Measurements from ENCODE around the gene CCDC50. TPM values are rescaled to one million over a fixed set of nuclear protein-coding genes. Genes with fewer than 3 reads are reported as not detected.

The CCDC50 gene
- total and polyA plus RNA-seq, 2 of the 8 experiments (the other 6 are each of a cell fraction or from before 2014, with no cell fraction given) = 7.3 to 19.2 TPM

GRCh38 chr3:191401775-191402357 lies 72.7 kb downstream of the CCDC50 start:
- no peak overlapping the region for H3K4me3 ChIP-seq (ENCODE audit: extremely low read depth in 1 of 4, insufficient read depth in 2 of 4, low read depth in 3 of 4, low read length in 4 of 4)
- no peaks in the 10 kb centered on the region for H3K27me3 ChIP-seq (replicated peaks in 1 of 4; ENCODE audit: control insufficient read depth in 3 of 4, extremely low read depth in 1 of 4, insufficient read depth in 3 of 4, low read length in 3 of 4)
- no peaks in the 10 kb centered on the region for H3K36me3 ChIP-seq (ENCODE audit: control insufficient read depth in 2 of 4, insufficient read depth in 4 of 4, low read length in 3 of 4)
- no peak overlapping the region for H2BK120ac ChIP-seq (replicated peaks; ENCODE audit: low read depth, low read length)
- H3K23ac ChIP-seq (ENCODE audit: insufficient read length) = no peak overlapping the region
- H4K5ac ChIP-seq (ENCODE audit: insufficient read length, low read depth, low read length) = no peak overlapping the region
- H4K91ac ChIP-seq (replicated peaks; ENCODE audit: insufficient read length, low read length) = no peak overlapping the region
- no peak overlapping the region for H3K4ac ChIP-seq (replicated peaks; ENCODE audit: insufficient read length, low read depth, low read length)
- TF ChIP-seq JUN (IDR thresholded peaks at IDR 0.05; ENCODE audit: low read depth, low read length) = no peak
- no peak for TF ChIP-seq BACH1 (IDR thresholded peaks at IDR 0.05; ENCODE audit: low read length)
- TF ChIP-seq MAFK (IDR thresholded peaks at IDR 0.05; ENCODE audit: low read depth, low read length) = no peak
- TF ChIP-seq CBX8 (IDR thresholded peaks at IDR 0.05; ENCODE audit: borderline replicate concordance, low read depth, low read length) = no peak
- TF ChIP-seq RNF2 (IDR thresholded peaks at IDR 0.05; ENCODE audit: borderline replicate concordance, low read depth, low read length, missing control alignments, poor library complexity, severe bottlenecking) = no peak
- no peak overlapping the region for H3K56ac ChIP-seq (replicated peaks; ENCODE audit: insufficient read length, low read depth, low read length)
- H2AFZ ChIP-seq (ENCODE audit: low read length) = no peak overlapping the region
- H2BK5ac ChIP-seq (ENCODE audit: low read depth, low read length) = 0 out of 2 replicates have a peak overlapping the region, but pooled peaks have one; percentile 2
- DNase-seq (ENCODE audit: low read depth in 1 of 2, low spot score in 2 of 2) (no peak), FAIRE-seq (no peak)
- no peak overlapping the region for H3K18ac ChIP-seq (ENCODE audit: extremely low read depth, low read length)
- no peaks in the 10 kb centered on the region for H3K79me1 ChIP-seq (ENCODE audit: low read depth, low read length)
- H4K20me1 ChIP-seq (replicated peaks in 1 of 2; ENCODE audit: control insufficient read depth in 1 of 2, insufficient read depth in 2 of 2, low read length in 2 of 2) = no peaks in the 10 kb centered on the region
- no peak overlapping the region for H3K27ac ChIP-seq (ENCODE audit: low read depth, low read length)
- no peaks in the 10 kb centered on the region for H3K23me2 ChIP-seq (ENCODE audit: low read depth, low read length)
- H3K4me2 ChIP-seq (ENCODE audit: insufficient read depth in 1 of 2, low read depth in 2 of 2, low read length in 2 of 2) = no peak overlapping the region
- no peaks in the 10 kb centered on the region for H3K9me3 ChIP-seq (ENCODE audit: insufficient read depth in 2 of 2, low read depth in 1 of 2, low read length in 1 of 2)
- H4K8ac ChIP-seq (ENCODE audit: extremely low read depth, insufficient read depth, low read length) = no peak overlapping the region
- no peaks in the 10 kb centered on the region for H3K79me2 ChIP-seq (ENCODE audit: control insufficient read depth in 1 of 2, insufficient read depth in 2 of 2, low read length in 2 of 2)
- ChIA-PET POLR2A (ENCODE audit: partially characterized antibody) (interaction anchor here (0.7 kb wide), 1 partner anchor 31 kb away, joined by 4 read pairs; no protein-coding TSS in a partner anchor), CTCF (ENCODE audit: partially characterized antibody) (no interaction called here)
- no peak overlapping the region for H2BK12ac ChIP-seq (ENCODE audit: low read depth, low read length)
- 81% methylated on average over 11 of the region's 12 CpGs; no CpG with 5 or more reads in 1 of the 2 experiments for WGBS, 2 experiments (ENCODE audit: extremely low coverage in 1 of 2, insufficient coverage in 1 of 2, insufficient read length in 1 of 2, insufficient replicate concordance in 2 of 2, low coverage in 1 of 2, low lambda C conversion rate in 2 of 2, missing lambda C conversion rate in 1 of 2)
- H2AK5ac ChIP-seq (ENCODE audit: low read depth, low read length) = no peak overlapping the region; the same call in 1 of the 2 replicates
- no peak overlapping the region for H3K14ac ChIP-seq (ENCODE audit: insufficient read length)
- no peak overlapping the region for H2BK20ac ChIP-seq (ENCODE audit: low read length)
- no peak overlapping the region for H3K9ac ChIP-seq (replicated peaks in 1 of 4; ENCODE audit: extremely low read depth in 1 of 4, low read depth in 3 of 4, low read length in 3 of 4)
- H3K4me1 ChIP-seq (replicated peaks in 1 of 4; ENCODE audit: control insufficient read depth in 3 of 4, insufficient read depth in 4 of 4, low read length in 3 of 4) = peaks cover 0 to 2% (median under 1%) of the 10 kb centered on the region in 4 experiments; a peak in 2 of 7 replicates
- H2BK15ac ChIP-seq (ENCODE audit: low read length) = 0 out of 2 replicates have a peak overlapping the region, but pooled peaks have one; percentile 19

Data from H1 (cell line).